ES-I3 (cell line): ENCODE measurements around the gene PDHX.

Experiments
- H3K36me3 ChIP-seq: 2 replicates; pipeline ENCODE4 v1.6.1; 2013; ENCODE audit warnings: mild to moderate bottlenecking, low read length, control low read depth, moderate library complexity; ENCODE audit not compliant: insufficient read depth
- H3K4me1 ChIP-seq: 2 replicates; pipeline ENCODE4 v1.6.1; 2013; ENCODE audit warnings: mild to moderate bottlenecking, control low read depth, low read length; ENCODE audit not compliant: insufficient read depth
- H3K9ac ChIP-seq: 2 replicates; pipeline ENCODE4 v1.6.1; 2013; ENCODE audit warnings: low read depth, mild to moderate bottlenecking, low read length, moderate library complexity
- H3K9me3 ChIP-seq: 2 replicates; pipeline ENCODE4 v1.6.1; 2013; ENCODE audit warnings: mild to moderate bottlenecking, low read length, moderate library complexity; ENCODE audit not compliant: control insufficient read depth, insufficient read depth

Gene PDHX

DNA sequence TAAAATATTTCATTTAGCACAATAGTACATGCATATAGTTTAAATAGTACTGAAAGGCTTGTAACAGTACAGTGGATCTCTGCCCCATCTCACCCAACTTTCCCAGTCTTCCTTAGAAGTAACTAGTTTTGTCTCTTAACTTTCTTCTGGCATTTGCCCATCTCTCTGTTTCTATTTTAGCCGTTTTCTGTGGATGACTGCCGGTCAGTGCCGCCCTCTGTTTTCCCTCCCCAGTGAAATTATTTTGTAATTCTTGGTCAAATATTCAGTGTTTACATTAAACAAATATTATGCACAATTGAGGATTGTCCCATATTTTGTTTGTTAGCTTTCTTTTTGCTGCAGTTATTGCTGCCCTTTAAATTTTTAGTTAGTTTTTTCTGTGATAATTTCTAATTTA, 8.3 kb downstream of the PDHX start:
- no peaks in the 10 kb centered on the region for H3K36me3 ChIP-seq
- no peaks in the 10 kb centered on the region for H3K9me3 ChIP-seq
- no peak overlapping the region for H3K9ac ChIP-seq
- no peaks in the 10 kb centered on the region for H3K4me1 ChIP-seq

DNA sequence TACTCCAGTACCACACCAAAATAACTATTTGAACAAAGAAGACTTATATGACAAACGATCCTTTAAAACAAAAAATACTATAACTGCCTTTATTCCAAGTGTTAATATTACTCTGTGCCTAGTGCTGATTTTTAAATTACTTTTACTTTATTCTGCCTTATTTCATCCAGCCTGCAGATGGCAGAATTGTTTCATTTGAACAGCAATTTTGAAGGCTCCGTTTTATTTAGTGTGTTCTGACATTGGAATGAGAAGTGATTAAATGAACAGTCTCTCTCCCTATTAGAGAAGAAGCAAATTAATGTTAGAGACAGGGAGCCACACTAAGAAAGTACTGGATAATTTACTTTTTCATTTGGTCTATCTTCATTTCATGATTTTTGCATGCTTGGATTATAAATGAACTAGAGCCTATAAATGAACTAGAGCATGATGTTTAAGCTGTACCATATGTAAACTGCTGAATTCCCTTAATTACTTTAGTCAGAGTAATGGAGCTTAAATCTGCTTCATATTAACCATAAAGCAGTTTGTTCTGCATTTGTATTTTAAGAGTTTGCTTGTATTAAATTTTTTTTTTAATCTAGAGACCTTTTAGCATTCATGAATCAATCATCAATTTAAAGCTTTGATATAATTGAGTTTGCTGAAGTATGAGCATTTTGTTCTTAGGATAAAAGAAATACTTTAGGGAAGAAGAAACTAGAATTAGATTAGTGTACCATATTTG, 9.8 kb downstream of the PDHX start:
- Histone ChIP-seq H3K9ac (no peak overlapping the region), H3K36me3 (no peaks in the 10 kb centered on the region), H3K4me1 (no peaks in the 10 kb centered on the region; the same call in 1 of the 2 replicates), H3K9me3 (no peaks in the 10 kb centered on the region)

GRCh38 chr11:34926831-34927132, 10.4 kb downstream of the PDHX start:
- no peaks in the 10 kb centered on the region for H3K36me3 ChIP-seq
- no peaks in the 10 kb centered on the region for H3K9me3 ChIP-seq
- no peak overlapping the region for H3K9ac ChIP-seq
- no peaks in the 10 kb centered on the region; the same call in 1 of the 2 replicates for H3K4me1 ChIP-seq

GRCh38 chr11:34928268-34928959, 12.0 kb downstream of the PDHX start:
- Histone ChIP-seq H3K4me1 (no peaks in the 10 kb centered on the region; the same call in 1 of the 2 replicates), H3K9me3 (no peaks in the 10 kb centered on the region), H3K36me3 (no peaks in the 10 kb centered on the region; the same call in 1 of the 2 replicates)

DNA sequence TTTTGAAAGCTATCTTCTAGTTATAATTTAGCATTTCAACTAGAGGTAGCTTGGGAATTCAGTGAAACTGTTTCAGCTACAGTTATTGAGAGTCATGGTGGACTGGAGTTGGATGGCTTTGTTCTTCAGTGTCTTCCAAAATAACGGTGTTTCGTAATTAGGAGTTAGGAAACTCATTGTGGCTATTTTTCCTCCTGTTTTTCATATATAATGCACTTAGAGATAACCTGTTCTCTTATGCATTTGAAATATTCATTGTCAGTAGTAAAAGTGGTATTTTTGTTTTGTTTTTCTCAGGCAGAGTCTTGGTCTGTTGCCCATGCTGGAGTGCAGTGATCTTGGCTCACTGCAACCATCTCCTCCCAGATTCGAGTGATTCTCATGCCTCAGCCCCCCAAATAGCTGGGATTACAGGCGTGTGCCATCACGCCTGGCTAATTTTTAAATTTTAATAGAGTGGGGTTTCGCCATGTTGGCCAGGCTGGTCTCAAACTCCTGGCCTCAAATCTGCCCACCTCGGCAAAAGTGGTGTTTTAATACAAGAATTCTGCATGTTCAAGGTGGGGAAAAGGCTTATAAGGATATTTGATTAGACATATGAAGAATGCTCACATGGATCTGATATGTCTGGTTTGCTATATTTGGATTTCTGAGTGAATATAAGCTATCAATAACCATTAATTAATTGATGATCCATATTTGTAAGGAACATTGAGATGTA, 12.7 kb downstream of the PDHX start:
- Histone ChIP-seq H3K9ac (no peak overlapping the region), H3K9me3 (no peaks in the 10 kb centered on the region), H3K4me1 (no peaks in the 10 kb centered on the region; the same call in 1 of the 2 replicates), H3K36me3 (no peaks in the 10 kb centered on the region; the same call in 1 of the 2 replicates)

More at GRCh38 chr11:34928268-34928959, 12.0 kb downstream of the PDHX start:
- H3K9ac ChIP-seq: no peak overlapping the region

- no peaks in the 10 kb centered on the region; the same call in 1 of the 2 replicates for H3K4me1 ChIP-seq
- no peaks in the 10 kb centered on the region; the same call in 1 of the 2 replicates for H3K36me3 ChIP-seq
- no peak overlapping the region for H3K9ac ChIP-seq
- H3K9me3 ChIP-seq: no peaks in the 10 kb centered on the region
Observed at GRCh38 chr11:34929794-34930763, 13.7 kb downstream of the PDHX start.

DNA sequence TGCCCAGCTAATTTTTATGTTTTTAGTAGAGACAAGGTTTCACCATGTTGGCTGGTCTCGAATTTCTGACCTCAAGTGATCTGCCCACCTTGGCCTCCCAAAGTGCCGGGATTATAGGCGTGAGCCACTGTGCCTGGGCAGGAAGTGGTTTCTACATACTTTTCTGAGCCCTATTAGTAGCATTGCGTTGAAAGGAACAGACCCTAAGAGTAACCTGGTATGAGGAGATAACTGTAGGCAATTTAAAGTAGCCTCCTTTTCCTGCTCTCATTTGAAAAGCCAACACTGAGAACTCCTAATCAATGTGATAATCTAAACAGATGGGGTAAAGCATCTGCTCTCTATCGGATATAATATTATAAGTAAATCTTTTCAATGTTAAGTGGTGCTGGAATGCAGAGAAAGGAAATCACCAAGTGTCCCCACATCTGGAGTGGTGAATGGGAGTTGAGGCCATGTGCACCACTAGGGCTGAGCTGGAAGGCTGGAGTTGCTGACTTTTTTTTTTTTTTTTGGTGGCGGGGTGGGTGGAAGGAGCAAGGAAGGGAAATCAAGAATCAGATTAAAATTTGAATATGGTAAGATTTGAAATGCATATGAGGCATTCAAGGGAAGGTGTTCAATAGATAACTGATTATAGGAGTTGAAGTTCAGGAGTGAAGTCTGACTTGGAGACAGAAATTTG, 20.7 kb downstream of the PDHX start:
- no peaks in the 10 kb centered on the region for H3K4me1 ChIP-seq
- H3K36me3 ChIP-seq: no peaks in the 10 kb centered on the region; the same call in 1 of the 2 replicates
- H3K9ac ChIP-seq: no peak overlapping the region

GRCh38 chr11:34938611-34939010, 22.2 kb downstream of the PDHX start:
- Histone ChIP-seq H3K9me3 (no peaks in the 10 kb centered on the region), H3K36me3 (no peaks in the 10 kb centered on the region), H3K4me1 (no peaks in the 10 kb centered on the region), H3K9ac (no peak overlapping the region)

More for the DNA sequence above, 20.7 kb downstream of the PDHX start:
- H3K9me3 ChIP-seq: no peaks in the 10 kb centered on the region

DNA sequence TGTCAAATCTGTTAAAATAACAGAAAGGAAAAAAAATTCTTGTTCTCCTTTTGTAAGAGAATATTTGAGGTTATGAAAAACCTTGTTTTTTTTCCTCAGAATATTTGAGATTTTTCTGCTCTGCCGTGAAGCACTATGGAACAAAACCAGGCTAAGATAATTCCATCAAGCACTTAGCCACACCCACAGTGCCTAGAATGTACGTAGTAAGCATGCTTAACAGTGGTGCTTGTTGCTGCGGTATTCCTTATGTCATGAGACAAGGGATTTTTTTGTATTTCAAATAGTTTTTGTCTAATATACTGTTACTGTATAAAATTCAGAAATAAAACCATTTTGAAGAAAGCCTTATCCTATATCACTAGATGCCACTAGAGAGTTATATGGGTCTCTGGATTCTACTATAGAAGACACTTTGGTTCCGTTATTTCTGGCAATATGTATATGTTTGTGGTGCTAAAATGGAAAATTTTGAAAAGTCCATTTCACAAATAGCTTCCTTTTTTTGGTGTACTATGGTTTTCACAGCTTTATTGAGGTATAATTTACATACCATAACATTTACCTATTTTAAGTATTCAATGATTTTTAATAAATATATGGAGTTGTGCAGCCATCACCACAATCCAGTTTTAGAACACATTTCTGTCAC, 23.7 kb downstream of the PDHX start:
- Histone ChIP-seq H3K9me3 (no peaks in the 10 kb centered on the region), H3K4me1 (no peaks in the 10 kb centered on the region), H3K36me3 (no peaks in the 10 kb centered on the region), H3K9ac (no peak overlapping the region)

DNA sequence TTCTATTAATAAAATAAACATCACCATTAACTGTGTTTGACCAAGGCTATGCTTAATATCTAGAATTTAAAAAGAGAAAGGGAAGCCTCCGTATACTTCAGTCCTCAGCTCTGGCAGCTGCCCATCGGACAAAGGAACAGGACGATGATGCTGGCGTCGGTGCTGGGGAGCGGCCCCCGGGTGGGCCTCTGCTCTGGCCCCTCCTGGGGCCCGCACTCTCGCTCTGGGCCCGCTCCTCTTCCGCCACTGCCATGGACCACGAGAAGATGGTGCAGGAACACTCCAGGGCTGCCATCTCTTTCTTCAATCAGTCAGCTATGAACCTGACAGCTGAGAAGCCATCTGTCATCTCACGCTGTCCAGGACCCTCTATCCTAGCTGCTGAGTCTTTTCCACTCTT, 25.3 kb downstream of the PDHX start:
- no peaks in the 10 kb centered on the region for H3K9me3 ChIP-seq
- H3K4me1 ChIP-seq: no peaks in the 10 kb centered on the region
- H3K9ac ChIP-seq: no peak overlapping the region
- no peaks in the 10 kb centered on the region for H3K36me3 ChIP-seq

DNA sequence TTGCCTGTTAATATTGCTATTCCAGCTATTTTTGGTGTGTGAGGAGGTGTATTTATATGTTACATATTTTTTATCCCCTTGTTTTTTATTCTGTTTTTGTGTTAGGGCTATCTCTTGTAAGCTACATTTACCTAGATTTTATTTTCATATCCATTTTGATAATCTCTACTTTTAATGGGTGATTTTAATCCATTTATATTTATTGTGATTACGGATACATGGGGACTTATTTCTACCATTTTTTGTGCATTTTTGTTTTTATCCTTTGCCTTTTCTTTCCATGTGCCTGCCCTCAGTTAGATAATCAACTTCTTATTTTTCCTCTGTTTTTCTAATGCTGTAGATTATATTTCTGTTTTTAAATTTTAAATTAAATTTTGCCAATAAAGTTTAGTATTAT, 28.3 kb downstream of the PDHX start:
- no peak overlapping the region for H3K9ac ChIP-seq
- H3K4me1 ChIP-seq: no peaks in the 10 kb centered on the region
- H3K9me3 ChIP-seq: no peaks in the 10 kb centered on the region
- H3K36me3 ChIP-seq: no peaks in the 10 kb centered on the region

GRCh38 chr11:34948696-34949095, 32.3 kb downstream of the PDHX start:
- Histone ChIP-seq H3K9ac (no peak overlapping the region), H3K4me1 (no peaks in the 10 kb centered on the region), H3K9me3 (no peaks in the 10 kb centered on the region), H3K36me3 (no peaks in the 10 kb centered on the region)

DNA sequence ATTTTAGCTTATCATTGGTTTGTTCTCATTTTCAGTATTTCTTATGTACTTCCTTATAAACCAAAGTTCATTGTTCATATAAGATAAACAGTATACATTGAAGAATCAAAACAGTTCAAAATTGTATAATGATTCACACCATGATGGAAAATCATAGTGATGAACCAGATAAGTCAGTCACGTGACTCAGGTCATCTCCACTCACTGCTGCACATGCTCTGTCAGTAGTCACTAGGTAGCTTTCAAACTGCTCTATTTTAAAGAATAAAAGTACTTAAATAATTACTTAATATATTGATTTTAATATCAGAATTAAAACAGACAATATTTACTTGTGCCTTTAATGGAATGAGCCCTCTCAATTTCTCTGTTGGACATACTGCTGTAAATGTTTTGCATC, 37.5 kb downstream of the PDHX start:
- Histone ChIP-seq H3K4me1 (no peaks in the 10 kb centered on the region), H3K9ac (no peak overlapping the region), H3K9me3 (no peaks in the 10 kb centered on the region), H3K36me3 (no peaks in the 10 kb centered on the region)
